CD8-positive, alpha-beta memory T cell (primary cell): ENCODE data around the gene UMOD. TPM values are rescaled to one million over a fixed set of nuclear protein-coding genes. Genes with fewer than 3 reads are reported as not detected.
"Not testable (repeated sequence)": the region's sequence is repeated elsewhere in the genome, so short reads cannot be mapped to it uniquely, and the experiment has no call there.

Experiments used
- CTCF ChIA-PET: fragments of 350-600 bp; sonication (Branson Sonifier 250); formaldehyde crosslinking; loops from one replicate; lab custom pipeline; 2021; ENCODE audit warnings: antibody characterized with exemption; lab: Charles Lee
- POLR2A ChIA-PET: fragments of 350-600 bp; sonication (Branson Sonifier 250); formaldehyde crosslinking; loops from one replicate; lab custom pipeline; 2021; ENCODE audit warnings: antibody characterized with exemption; lab: Charles Lee
- DNase-seq, 5 donors: peaks; one replicate each; pipeline versions ENCODE4 v3.0.0 to v3.0.0-alpha.2; 2020 to 2022; ENCODE audit warnings: mixed read lengths in 1 of 5
- H3K27ac ChIP-seq: one replicate; pipeline ENCODE4 v1.7.0; 2013; ENCODE audit warnings: low read depth, mild to moderate bottlenecking, low read length, moderate library complexity
- H3K27me3 ChIP-seq: 2 replicates; pipeline ENCODE4 v1.7.0; 2013; ENCODE audit warnings: low read length, mild to moderate bottlenecking; ENCODE audit not compliant: insufficient read depth, poor library complexity, severe bottlenecking
- H3K36me3 ChIP-seq: 2 replicates; pipeline ENCODE4 v1.7.0; 2013; ENCODE audit warnings: mild to moderate bottlenecking, low read length, moderate library complexity; ENCODE audit not compliant: insufficient read depth
- H3K4me1 ChIP-seq: 2 replicates; pipeline ENCODE4 v1.7.0; 2013; ENCODE audit warnings: mild to moderate bottlenecking, low read length, moderate library complexity; ENCODE audit not compliant: insufficient read depth
- H3K4me3 ChIP-seq: 2 replicates; pipeline ENCODE4 v1.7.0; 2013; ENCODE audit warnings: mild to moderate bottlenecking, low read length
- H3K9me3 ChIP-seq: 2 replicates; pipeline ENCODE4 v1.7.0; 2013; ENCODE audit warnings: mild to moderate bottlenecking, low read length
- H3K27ac Mint-ChIP-seq, 8 donors: one replicate each; pipeline ENCODE4 v1.8.0; 2020 to 2021; ENCODE audit warnings: mixed read lengths in 8 of 8, mild to moderate bottlenecking in 6 of 8, inconsistent platforms in 3 of 8, moderate library complexity in 3 of 8
- H3K27me3 Mint-ChIP-seq, 2 donors: one replicate each; pipeline ENCODE4 v1.8.0; 2020 to 2021; ENCODE audit warnings: mixed read lengths in 2 of 2, mild to moderate bottlenecking in 1 of 2, moderate library complexity in 1 of 2
- H3K36me3 Mint-ChIP-seq, 3 donors: one replicate each; pipeline ENCODE4 v1.8.0; 2020 to 2021; ENCODE audit warnings: mixed read lengths in 3 of 3, inconsistent platforms in 1 of 3, mild to moderate bottlenecking in 1 of 3
- H3K4me1 Mint-ChIP-seq, 3 donors: one replicate each; pipeline ENCODE4 v1.8.0; 2020 to 2021; ENCODE audit warnings: mixed read lengths in 3 of 3, inconsistent platforms in 1 of 3, mild to moderate bottlenecking in 1 of 3
- H3K4me3 Mint-ChIP-seq, 7 donors: one replicate each; pipeline ENCODE4 v1.8.0; 2020 to 2021; ENCODE audit warnings: mixed read lengths in 7 of 7, mild to moderate bottlenecking in 6 of 7, moderate library complexity in 4 of 7, inconsistent platforms in 2 of 7
- H3K9me3 Mint-ChIP-seq, 5 donors: one replicate each; pipeline ENCODE4 v1.8.0; 2020 to 2022; ENCODE audit warnings: mixed read lengths in 5 of 5, mild to moderate bottlenecking in 3 of 5, moderate library complexity in 2 of 5, inconsistent platforms in 1 of 5
- polyA plus RNA-seq: library from polyadenylated mRNA; unstranded; fragments of 300-500 nt; fragmentation: Illumina TruSeq; gene quantifications from one replicate; pipeline ENCODE4 v1.2.3, GENCODE V29; 2021
- total RNA-seq, 2 experiments: library from RNA; stranded (reverse); gene quantifications; one replicate each; pipeline ENCODE4 v1.2.3, GENCODE V29; 2021

Gene UMOD
- total and polyA plus RNA-seq, 3 experiments from 2014 or later: not detected

DNA sequence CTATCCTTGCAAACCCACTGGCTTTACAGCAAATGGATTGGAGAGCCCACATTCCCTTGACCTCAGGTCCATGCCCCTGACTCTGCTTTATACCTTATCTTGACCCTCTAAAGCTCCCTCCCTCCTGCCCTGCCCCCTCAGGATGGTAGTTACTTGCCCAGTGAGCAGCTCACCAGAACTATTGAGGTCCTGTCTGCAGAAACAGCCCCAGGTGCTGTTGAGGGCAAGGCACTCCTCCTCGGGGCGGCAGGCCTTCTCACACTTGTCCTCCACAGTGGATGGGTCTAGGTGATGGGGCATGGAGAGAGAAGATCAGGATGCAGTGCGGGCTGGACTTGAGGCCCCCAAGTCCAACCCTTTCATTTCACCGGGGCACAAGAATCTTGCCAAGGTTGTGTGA is 29.8 kb downstream of the UMOD start:
- Histone ChIP-seq H3K27me3 (no peaks in the 10 kb centered on the region), H3K4me3 (no peak overlapping the region), H3K9me3 (no peaks in the 10 kb centered on the region), H3K4me1 (no peaks in the 10 kb centered on the region), H3K36me3 (no peaks in the 10 kb centered on the region), H3K27ac (no peak overlapping the region)
- ChIA-PET CTCF (no interaction called here), POLR2A (no interaction called here)
- H3K4me1 Mint-ChIP-seq: no peaks in the 10 kb centered on the region
- no peak for DNase-seq
- H3K36me3 Mint-ChIP-seq: no peaks in the 10 kb centered on the region
- H3K9me3 Mint-ChIP-seq: peaks cover 0 to 2% (median 2%) of the 10 kb centered on the region in 5 donors
- H3K27ac Mint-ChIP-seq: no peak overlapping the region
- H3K27me3 Mint-ChIP-seq: peaks cover 3 to 6% of the 10 kb centered on the region in 2 donors
- H3K4me3 Mint-ChIP-seq: no peak overlapping the region

DNA sequence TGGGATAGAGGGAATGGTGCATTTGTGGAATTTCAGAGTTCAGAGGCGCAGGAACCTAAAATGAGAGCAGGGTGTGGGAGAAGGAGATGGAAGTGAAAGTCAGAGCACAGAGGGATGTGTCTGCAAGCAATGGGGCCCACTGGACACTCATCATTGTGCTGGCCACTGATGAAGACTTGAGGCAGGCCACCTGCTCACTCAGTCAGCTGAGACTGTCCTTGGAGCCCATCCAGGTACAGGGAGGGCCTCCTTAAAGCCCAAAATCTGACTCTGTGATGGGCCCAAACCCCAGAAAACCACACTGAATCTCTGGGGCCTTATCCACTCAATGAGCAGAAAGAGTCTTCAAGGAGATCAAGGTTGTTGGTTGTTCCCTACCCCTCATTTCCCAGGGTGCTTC is 30.8 kb downstream of the UMOD start:
- H3K27me3 Mint-ChIP-seq: peaks cover 3 to 6% of the 10 kb centered on the region in 2 donors
- CTCF ChIA-PET: no interaction called here
- Histone ChIP-seq H3K4me1 (no peaks in the 10 kb centered on the region), H3K9me3 (no peaks in the 10 kb centered on the region), H3K4me3 (no peak overlapping the region), H3K36me3 (no peaks in the 10 kb centered on the region), H3K27me3 (no peaks in the 10 kb centered on the region), H3K27ac (no peak overlapping the region)
- POLR2A ChIA-PET: no interaction called here
- DNase-seq: no peak
- no peaks in the 10 kb centered on the region for H3K36me3 Mint-ChIP-seq
- peaks cover 0 to 2% (median 2%) of the 10 kb centered on the region in 5 donors for H3K9me3 Mint-ChIP-seq
- H3K27ac Mint-ChIP-seq: no peak overlapping the region
- no peaks in the 10 kb centered on the region for H3K4me1 Mint-ChIP-seq
- H3K4me3 Mint-ChIP-seq: no peak overlapping the region

DNA sequence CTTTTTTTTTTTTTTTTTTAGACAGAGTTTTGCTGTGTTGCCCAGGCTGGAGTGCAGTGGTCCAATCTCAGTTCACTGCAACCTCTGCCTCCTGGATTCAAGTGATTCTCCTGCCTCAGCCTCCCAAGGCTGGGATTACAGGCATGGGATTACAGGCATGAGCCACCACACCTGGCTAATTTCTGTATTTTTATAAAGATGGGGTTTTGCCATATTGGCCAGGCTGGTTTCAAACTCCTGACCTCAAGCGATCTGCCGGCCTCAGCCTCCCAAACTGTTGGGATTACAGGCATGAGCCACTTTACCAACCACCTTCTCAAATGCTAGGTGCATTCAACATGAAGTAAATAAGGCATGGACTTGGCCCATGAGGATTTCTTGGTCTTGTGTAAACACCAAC is 31.5 kb downstream of the UMOD start:
- H3K27ac ChIP-seq, H3K4me1 ChIP-seq, H3K27me3 Mint-ChIP-seq, H3K27ac Mint-ChIP-seq, H3K36me3 ChIP-seq, H3K27me3 ChIP-seq, H3K4me3 ChIP-seq, DNase-seq, H3K4me3 Mint-ChIP-seq, H3K9me3 Mint-ChIP-seq, H3K4me1 Mint-ChIP-seq, POLR2A ChIA-PET, CTCF ChIA-PET, H3K9me3 ChIP-seq, H3K36me3 Mint-ChIP-seq: not testable (repeated sequence)

DNA sequence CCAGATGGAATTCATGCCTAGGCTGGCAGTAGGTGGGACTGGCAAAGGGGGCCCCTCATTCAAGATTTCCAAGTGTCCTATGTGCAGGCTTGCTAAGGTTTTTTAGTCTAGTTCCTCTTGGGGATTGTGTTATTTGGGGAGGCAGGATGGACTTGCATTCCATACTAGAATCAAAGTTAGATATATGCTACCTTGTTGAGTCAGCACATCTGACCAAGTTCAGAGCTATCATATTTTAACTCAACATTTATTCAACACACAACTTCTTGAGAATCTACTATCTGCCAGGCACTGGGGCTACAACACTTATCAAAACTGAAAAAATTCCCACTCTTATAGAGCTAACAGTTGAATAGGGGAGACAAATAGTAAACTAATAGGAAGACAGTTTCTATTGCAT is 31.9 kb downstream of the UMOD start:
- Histone ChIP-seq H3K9me3 (no peaks in the 10 kb centered on the region), H3K27ac (no peak overlapping the region), H3K27me3 (no peaks in the 10 kb centered on the region), H3K36me3 (no peaks in the 10 kb centered on the region), H3K4me1 (no peaks in the 10 kb centered on the region), H3K4me3 (no peak overlapping the region)
- no peak for DNase-seq
- H3K27ac Mint-ChIP-seq: no peak overlapping the region
- ChIA-PET POLR2A (no interaction called here), CTCF (no interaction called here)
- H3K9me3 Mint-ChIP-seq: peaks cover 0 to 2% (median 0%) of the 10 kb centered on the region in 5 donors
- no peak overlapping the region for H3K4me3 Mint-ChIP-seq
- H3K36me3 Mint-ChIP-seq: no peaks in the 10 kb centered on the region
- no peaks in the 10 kb centered on the region for H3K4me1 Mint-ChIP-seq
- H3K27me3 Mint-ChIP-seq: peaks cover 3% of the 10 kb centered on the region in 2 donors

DNA sequence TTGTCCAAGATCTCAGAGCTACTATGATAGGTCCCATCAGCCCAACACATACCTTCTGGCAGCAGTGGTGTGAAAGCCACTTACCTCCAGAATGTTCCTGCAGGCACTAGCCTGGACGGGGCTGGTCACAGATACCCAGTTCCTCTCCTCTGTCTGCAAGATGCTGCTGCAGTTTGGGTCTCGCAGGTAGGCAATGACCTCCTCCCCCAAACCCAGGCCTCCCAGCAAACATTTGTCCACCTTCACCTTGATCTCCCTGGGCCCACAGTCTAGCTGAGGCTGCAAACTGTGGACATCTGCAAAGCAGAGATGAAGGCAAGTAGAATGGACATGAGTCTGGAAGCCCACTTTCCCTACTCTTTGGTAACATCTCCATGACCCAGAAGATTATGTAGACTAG is 32.3 kb downstream of the UMOD start:
- Histone ChIP-seq H3K27ac (no peak overlapping the region), H3K4me1 (no peaks in the 10 kb centered on the region), H3K36me3 (no peaks in the 10 kb centered on the region), H3K27me3 (no peaks in the 10 kb centered on the region), H3K9me3 (no peaks in the 10 kb centered on the region), H3K4me3 (no peak overlapping the region)
- POLR2A ChIA-PET: no interaction called here
- CTCF ChIA-PET: no interaction called here
- no peak for DNase-seq
- peaks cover 3% of the 10 kb centered on the region in 2 donors for H3K27me3 Mint-ChIP-seq
- H3K4me3 Mint-ChIP-seq: no peak overlapping the region
- no peaks in the 10 kb centered on the region for H3K4me1 Mint-ChIP-seq
- peaks cover 0 to 2% (median 0%) of the 10 kb centered on the region in 5 donors for H3K9me3 Mint-ChIP-seq
- H3K27ac Mint-ChIP-seq: no peak overlapping the region
- H3K36me3 Mint-ChIP-seq: no peaks in the 10 kb centered on the region

DNA sequence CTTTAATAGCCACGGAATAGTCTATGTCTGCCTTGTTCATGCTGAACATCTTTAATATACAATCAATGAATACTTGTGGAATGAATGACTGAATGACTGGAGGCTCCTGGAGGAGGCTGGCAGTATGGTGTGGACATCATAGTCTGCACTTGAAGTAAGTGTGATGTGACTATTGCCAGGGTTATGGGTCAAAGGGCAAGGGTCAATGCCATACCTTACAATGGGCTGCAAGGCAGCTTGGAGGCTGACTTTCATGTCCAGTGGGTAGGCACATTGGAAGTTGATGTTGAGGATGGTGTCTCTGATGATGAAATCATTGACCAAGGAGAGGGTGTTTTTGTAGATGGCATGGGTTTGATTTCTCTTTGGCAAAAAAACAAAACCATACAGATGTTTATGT is 33.1 kb downstream of the UMOD start:
- Histone ChIP-seq H3K27ac (no peak overlapping the region), H3K27me3 (no peaks in the 10 kb centered on the region), H3K9me3 (no peaks in the 10 kb centered on the region), H3K4me3 (no peak overlapping the region), H3K4me1 (no peaks in the 10 kb centered on the region), H3K36me3 (no peaks in the 10 kb centered on the region)
- Mint-ChIP-seq H3K27ac (no peak overlapping the region), H3K4me3 (no peak overlapping the region), H3K4me1 (no peaks in the 10 kb centered on the region), H3K36me3 (no peaks in the 10 kb centered on the region), H3K27me3 (peaks cover 3% of the 10 kb centered on the region in 2 donors), H3K9me3 (peaks cover 0 to 2% (median 0%) of the 10 kb centered on the region in 5 donors)
- POLR2A ChIA-PET: no interaction called here
- DNase-seq: no peak
- CTCF ChIA-PET: no interaction called here

DNA sequence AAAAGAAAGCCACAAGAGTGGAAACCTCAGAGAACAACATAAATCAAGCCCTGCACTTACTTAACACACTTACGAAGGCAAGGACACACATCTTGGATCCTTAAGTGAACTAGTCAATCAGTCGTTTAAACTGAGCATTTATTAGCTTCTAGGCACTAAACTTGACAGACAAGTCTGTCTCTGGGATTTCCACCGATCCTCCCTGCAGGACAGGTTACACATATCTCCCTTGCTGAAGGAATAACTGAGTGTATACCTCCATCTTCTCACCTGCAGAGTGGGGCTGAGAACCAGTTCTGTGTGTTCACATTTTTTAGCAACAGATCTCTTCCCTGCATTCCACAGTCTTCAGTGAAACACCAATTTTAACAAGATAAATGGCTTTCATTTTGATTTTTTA is 34.1 kb downstream of the UMOD start:
- Mint-ChIP-seq H3K36me3 (no peaks in the 10 kb centered on the region), H3K27me3 (peaks cover 3% of the 10 kb centered on the region in 2 donors), H3K4me3 (no peak overlapping the region), H3K9me3 (peaks cover 0 to 4% (median 0%) of the 10 kb centered on the region in 5 donors), H3K27ac (no peak overlapping the region), H3K4me1 (no peaks in the 10 kb centered on the region)
- CTCF ChIA-PET: no interaction called here
- Histone ChIP-seq H3K9me3 (no peaks in the 10 kb centered on the region), H3K27me3 (no peaks in the 10 kb centered on the region), H3K36me3 (no peaks in the 10 kb centered on the region), H3K4me1 (no peaks in the 10 kb centered on the region), H3K4me3 (no peak overlapping the region), H3K27ac (no peak overlapping the region)
- DNase-seq: no peak
- POLR2A ChIA-PET: no interaction called here

DNA sequence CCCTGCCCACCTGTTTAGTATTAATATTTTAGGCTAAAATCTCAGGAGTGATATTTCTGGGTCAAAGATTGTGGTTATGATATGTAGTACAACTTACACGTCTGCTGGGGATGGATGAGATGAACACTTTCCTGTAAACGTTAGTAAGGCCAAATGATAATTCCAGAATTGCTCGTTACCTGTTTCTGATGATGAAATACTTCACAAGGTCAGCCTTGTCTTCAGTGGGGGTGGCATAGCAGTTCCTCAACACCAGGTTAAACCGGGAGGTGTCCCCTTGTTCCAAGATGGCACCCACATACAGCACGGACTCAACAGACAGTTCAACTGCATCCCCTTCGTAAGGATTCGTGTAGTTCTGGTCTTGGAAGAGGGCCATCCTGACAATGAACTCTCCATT is 34.5 kb downstream of the UMOD start:
- H3K4me1 Mint-ChIP-seq: no peaks in the 10 kb centered on the region
- peaks cover 0 to 4% (median 0%) of the 10 kb centered on the region in 5 donors for H3K9me3 Mint-ChIP-seq
- H3K9me3 ChIP-seq: no peaks in the 10 kb centered on the region
- H3K4me3 Mint-ChIP-seq: no peak overlapping the region
- POLR2A ChIA-PET: no interaction called here
- H3K4me1 ChIP-seq: no peaks in the 10 kb centered on the region
- H3K27ac Mint-ChIP-seq: no peak overlapping the region
- H3K27ac ChIP-seq: no peak overlapping the region
- H3K27me3 Mint-ChIP-seq: peaks cover 3% of the 10 kb centered on the region in 2 donors
- H3K36me3 ChIP-seq: no peaks in the 10 kb centered on the region
- CTCF ChIA-PET: no interaction called here
- no peaks in the 10 kb centered on the region for H3K27me3 ChIP-seq
- H3K36me3 Mint-ChIP-seq: no peaks in the 10 kb centered on the region
- no peak for DNase-seq
- H3K4me3 ChIP-seq: no peak overlapping the region

DNA sequence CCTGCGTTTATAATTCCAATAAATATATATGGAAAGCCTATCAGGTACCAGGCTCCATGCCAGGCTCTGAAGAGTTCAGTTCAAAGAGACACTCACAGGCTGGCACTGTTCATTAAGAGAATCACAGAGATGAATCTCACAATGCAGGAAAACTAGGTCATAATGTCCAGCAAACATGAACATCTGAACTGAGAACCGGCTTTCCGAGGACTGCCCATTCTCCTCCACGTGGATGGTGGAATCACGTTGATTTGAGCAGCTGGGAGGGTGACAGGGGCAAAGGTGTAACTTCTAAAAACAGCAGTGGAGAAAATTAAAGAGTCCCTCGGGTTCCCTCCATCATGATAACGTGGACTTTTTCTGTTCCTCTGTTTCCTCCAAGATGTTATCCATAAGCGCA is 35.4 kb downstream of the UMOD start:
- Mint-ChIP-seq H3K27me3 (peaks cover 2 to 3% of the 10 kb centered on the region in 2 donors), H3K27ac (no peak overlapping the region), H3K9me3 (peaks cover 0 to 4% (median 0%) of the 10 kb centered on the region in 5 donors), H3K4me3 (no peak overlapping the region), H3K36me3 (no peaks in the 10 kb centered on the region), H3K4me1 (no peaks in the 10 kb centered on the region)
- Histone ChIP-seq H3K27ac (no peak overlapping the region), H3K4me3 (no peak overlapping the region), H3K36me3 (no peaks in the 10 kb centered on the region), H3K27me3 (no peaks in the 10 kb centered on the region), H3K4me1 (no peaks in the 10 kb centered on the region), H3K9me3 (no peaks in the 10 kb centered on the region)
- POLR2A ChIA-PET: no interaction called here
- CTCF ChIA-PET: no interaction called here
- DNase-seq: no peak
